CD4-positive, alpha-beta T cell treated with Interleukin-4 for 1 hour (primary cell): ENCODE measurements around the gene ANO5.
A peak's percentile ranks its signal among the peaks of the same experiment; 100 is the strongest.

Experiments used
- DNase-seq, 2 donors: peaks; one replicate each; pipeline ENCODE4 v3.0.0-alpha.2; 2020 to 2022

ANO5 gene, protein sequence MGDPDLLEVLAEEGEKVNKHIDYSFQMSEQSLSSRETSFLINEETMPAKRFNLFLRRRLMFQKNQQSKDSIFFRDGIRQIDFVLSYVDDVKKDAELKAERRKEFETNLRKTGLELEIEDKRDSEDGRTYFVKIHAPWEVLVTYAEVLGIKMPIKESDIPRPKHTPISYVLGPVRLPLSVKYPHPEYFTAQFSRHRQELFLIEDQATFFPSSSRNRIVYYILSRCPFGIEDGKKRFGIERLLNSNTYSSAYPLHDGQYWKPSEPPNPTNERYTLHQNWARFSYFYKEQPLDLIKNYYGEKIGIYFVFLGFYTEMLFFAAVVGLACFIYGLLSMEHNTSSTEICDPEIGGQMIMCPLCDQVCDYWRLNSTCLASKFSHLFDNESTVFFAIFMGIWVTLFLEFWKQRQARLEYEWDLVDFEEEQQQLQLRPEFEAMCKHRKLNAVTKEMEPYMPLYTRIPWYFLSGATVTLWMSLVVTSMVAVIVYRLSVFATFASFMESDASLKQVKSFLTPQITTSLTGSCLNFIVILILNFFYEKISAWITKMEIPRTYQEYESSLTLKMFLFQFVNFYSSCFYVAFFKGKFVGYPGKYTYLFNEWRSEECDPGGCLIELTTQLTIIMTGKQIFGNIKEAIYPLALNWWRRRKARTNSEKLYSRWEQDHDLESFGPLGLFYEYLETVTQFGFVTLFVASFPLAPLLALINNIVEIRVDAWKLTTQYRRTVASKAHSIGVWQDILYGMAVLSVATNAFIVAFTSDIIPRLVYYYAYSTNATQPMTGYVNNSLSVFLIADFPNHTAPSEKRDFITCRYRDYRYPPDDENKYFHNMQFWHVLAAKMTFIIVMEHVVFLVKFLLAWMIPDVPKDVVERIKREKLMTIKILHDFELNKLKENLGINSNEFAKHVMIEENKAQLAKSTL

DNA sequence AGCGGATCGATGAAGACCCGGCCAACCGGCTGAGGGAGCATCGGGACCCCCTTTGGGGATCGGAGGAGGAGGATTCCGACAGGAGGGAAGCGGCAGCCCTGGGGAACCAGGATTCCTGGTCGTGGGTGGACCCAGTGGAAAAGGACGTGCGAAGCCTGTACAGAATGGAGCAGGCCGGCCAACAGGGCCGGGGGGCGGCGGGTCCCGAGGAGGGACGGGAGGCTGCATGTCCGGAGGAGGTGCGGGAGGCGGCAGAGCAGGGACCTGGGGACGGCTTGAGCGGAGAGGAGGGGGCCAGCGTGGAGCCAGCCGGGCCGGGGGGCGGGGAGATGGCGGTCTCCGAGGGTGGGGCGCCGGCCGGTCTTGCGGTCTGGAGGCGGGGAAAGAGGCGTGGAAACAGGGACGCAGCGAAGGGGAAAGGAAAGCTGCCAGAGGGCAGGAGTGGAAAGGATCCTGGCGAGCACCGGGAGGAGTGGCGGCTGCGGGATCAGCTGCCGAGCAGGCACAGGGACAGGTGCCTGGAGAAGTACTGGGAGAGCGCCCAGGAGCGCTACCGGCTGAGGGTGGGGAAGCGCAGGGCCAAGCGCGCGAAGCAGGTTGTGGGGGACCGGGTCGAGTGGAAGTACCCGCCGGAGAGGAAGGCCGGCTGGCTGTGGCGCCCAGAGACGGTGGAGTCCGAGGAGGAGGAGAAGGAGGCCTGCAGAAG lies at the start of gene ANO5:
Gene ANO5 (plus strand): TSS at position 444 of the 706 bp plus-strand sequence. CDS start 408 bp downstream, outside the sequence.
- no peak for DNase-seq

DNA sequence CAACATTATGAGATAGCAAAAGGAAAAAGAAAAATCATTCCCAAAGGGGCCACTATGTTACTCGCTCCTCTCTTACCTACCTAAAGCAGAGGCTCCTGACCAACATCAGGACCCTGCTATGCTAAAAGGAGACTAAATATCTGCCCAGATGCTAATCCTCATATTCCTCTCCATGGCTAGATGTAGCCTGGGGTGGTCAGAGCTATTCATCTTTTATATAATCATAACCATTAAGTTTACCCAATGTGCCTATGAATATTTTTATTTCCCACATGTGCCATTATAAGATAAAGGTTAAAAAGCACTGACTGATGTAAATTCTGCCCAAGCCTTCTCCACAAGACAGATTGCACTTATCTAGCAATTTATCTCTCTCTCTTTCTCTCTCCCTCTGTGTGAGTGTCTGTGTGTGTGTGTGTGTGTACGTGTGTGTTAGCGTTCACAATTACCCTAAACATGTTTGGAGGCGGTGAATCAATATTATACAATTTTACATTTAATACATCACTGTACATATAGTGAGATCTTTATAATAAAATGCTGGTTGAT lies 41.2 kb upstream of the ANO5 start:
- DNase-seq: no peak

DNA sequence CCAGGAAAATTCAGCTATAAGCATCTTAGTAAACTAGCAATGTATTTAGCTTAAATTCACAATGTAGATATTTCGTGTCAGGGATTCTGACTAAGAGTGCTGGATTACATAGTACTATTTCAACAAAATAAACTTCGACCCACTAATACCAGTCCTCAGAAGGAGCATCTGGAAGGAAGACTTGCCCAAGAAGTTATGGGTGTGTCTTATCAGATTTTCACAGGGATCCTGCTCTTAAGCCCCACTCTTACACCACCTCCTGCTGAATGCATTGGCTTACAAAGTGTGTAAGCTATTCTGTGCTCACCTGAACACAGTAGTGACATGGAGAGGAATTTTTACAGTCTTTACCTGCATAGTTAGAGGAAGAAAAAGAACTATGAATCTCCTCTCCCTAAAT lies 35.4 kb upstream of the ANO5 start:
- no peak for DNase-seq

DNA sequence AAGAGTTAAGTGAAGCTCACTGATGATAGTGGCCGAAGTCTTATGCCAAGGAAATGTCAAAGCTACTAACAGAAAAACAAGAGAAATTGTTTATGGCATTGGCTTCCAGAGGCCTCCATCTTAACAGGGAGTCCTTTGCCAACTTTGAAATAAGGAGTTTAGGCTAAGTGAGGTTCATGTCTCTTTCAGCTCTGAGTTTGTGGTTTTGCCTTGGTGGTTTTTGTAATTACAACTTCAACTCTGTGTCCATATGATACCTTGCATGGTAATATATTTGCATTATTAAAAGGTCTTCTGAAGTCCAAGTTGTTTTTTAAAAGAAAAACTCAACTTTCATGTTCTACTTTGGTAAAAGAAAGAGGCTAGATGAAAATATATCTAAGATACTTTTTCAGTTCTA lies 31.4 kb upstream of the ANO5 start:
- no peak for DNase-seq

DNA sequence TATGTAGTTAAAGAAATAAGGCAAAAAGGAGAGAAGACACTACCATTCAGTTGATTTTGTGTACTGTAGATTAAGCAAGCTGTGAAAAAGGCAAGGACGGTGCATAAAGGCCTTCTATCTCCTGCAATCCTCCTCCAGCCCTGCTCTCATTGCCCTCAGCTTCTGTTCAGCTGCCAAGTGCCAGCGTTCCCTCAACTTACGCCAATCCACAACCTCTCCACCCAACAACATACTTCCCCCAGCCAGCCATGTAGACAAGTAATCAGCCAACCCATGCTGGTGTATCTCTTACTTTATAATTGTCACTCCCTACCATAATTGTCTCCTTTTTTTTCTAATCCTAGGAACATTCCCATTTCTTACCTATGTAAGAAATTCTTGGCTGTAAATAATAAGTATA lies 30.1 kb upstream of the ANO5 start:
- DNase-seq: no peak

DNA sequence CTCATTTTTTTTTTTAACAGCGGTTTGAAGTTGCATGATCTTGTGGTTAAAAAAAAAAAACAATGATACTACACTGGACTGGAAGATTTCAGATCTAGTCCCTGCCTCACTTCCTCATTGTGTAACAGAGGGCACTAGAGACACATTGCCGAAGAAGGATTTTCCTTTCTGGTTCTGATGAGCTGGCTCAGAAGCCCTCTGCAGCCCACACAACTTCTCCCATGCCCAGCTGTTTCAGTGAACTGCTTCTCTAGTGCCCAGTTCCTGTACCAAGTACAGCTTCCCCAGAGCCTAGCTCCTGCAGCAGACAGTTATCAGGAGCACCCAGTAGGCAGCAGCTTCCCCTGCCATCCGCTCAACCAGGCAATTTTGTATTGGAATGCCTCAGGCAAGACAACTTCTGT lies 29.5 kb upstream of the ANO5 start:
- DNase-seq: peak in 1 of 2 donors; percentile 30

DNA sequence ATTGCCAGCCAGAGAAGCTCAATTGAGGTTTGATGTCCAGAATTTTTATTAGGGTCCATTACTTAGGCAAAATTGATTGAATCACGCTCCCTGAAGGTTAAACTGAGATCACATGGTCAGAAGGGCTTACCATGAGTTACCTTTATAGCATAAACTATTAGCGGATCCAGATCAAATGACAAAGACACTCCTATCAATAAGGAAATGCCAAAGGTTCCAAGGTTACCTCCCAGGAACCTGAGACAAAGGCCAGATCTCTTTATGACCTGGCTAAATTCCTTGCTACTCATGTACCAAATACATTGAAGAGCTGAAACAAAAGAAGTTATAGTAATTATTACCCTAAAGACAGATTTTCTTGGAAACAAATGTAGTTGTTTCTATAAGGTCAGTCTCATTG lies 27.8 kb upstream of the ANO5 start:
- no peak for DNase-seq

DNA sequence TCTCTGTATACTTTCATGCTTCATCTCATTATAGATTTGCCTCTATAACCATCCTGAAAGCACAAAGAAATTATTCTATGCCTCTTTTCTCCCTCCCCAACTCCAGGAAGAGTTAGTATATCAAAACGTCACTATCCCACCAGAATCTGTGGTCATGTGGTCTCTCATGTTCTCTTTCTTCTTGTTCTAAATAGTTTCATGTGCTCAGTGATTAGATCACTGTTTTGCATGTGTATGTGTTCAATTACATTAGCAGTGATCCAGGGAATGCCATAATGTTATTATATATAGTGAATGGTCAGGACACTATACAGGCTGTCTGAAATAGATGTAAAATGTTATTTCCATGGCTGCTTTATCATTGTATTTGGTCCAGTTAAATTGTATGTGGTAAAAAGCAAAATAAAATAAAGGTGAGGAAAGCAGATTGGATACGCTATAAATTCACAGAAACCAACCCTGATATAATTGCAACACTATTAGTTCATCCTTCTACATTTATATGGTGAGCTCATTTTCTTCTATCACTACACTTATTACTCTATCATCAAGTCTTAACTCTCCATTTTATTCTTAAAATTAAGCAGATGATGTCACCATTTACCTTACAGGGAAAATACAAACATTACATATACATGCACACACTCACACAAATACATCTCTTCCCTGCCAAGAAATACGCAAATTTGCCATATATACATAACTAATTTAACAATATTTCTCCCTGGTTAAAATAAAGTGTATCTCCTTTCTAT lies 26.9 kb upstream of the ANO5 start:
- no peak for DNase-seq

DNA sequence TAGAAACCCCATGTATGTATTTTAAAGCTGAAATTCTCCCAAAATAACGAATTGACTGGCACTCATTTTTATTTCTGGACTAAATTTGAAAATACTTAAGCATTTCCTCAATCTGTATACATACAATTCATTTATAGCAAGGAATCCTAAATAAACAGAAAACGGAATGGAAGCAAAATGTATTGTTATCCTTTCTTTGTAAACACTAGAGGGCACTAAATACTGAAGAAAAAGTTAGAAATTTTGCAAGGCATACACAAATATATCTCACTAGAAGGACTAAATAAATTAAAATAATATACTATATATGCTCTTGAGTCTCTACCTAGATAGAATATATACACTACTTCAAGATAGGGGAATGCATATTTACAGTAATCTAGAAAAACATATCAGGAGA lies 23.1 kb upstream of the ANO5 start:
- no peak for DNase-seq

DNA sequence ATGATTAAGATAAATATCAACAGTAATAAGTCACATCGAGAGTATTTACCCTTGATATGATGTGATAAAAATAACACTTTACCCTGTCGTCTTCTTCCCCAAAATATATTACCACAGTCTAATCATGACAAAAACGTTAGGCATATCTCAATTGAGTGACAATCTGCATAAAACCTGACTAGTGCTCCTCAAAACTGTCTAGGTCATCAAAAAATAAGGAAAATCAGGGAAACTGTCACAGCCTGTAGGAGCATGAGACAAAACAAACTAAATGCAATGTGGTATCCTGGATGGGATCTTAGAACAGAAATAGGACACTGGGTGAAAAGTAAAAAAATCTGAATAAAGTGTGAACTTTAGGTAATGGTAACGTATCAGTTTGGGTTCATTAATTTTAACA lies 19.4 kb upstream of the ANO5 start:
- no peak for DNase-seq

DNA sequence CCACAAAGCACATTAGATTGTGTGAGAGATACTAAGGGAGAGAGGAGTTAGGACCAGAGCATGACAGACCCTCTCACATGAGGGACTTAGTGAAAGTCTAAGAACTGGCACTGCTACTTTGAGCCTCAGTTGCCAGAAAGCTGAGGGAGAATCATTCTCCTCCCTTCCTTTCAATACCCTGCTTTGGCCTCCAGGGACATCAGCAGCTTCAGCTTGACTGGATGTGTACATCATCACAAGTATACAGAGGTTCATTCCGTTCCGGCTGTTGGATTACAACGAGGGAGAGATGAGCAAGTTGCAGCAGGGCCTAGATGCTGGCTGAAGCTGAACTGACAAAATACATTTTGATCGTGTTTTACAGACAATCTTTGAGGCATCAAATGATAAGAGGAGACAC lies 15.7 kb upstream of the ANO5 start:
- no peak for DNase-seq

DNA sequence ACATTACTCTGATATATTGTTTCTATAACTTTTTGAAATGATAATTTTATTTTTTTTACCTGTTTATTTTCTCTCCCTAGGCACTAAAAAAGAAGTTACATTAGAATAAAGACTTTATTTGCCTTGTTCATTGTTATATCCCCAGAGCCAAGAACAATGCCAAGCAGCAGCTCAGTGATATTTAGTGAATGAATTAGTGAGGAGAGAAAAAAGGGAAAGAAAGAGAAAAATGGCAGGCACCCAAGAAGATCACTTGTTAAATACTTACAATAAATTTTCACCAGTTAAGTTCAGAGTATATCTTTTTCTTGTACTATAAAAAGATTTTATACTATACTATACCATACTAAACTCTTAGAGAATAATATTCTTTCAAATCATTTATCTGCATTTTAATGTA lies 13.3 kb upstream of the ANO5 start:
- DNase-seq: no peak

DNA sequence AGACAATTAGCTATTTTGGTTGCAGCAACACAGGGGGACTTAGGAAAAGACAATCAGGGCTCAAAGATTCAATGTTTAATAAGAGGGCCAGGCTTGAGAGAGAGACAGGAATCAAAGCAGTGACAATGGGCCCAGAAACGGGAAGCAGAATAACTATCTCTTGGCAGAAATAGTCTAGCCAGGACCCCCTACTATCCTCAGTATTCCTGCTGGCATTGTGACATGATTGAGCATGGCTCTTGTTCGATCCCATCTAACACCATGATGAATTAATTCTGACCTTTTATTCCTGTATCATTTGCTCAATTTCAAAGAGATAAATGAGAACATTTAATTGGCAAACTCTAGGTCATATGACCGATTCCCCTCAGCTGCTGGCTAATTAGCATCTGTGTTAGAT lies 12.8 kb upstream of the ANO5 start:
- no peak for DNase-seq

DNA sequence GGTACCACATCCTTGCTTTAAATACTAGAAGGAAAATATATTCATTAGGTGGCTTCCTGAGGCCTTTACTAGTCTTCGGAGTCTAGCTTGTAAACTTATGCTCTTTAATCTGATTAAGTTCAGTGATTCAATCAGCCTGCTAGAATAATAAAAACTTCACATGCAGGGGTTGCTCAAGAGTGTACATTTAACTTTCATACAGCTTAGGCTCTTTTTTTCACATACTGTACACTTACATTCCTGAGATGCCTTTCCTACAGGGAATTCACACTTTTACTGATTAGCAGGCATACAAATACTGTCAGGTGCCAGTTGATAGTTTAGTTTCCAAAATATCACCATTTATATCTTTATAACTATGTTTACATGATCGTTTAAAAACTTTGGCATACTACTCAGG lies 3.2 kb upstream of the ANO5 start:
- DNase-seq: no peak

DNA sequence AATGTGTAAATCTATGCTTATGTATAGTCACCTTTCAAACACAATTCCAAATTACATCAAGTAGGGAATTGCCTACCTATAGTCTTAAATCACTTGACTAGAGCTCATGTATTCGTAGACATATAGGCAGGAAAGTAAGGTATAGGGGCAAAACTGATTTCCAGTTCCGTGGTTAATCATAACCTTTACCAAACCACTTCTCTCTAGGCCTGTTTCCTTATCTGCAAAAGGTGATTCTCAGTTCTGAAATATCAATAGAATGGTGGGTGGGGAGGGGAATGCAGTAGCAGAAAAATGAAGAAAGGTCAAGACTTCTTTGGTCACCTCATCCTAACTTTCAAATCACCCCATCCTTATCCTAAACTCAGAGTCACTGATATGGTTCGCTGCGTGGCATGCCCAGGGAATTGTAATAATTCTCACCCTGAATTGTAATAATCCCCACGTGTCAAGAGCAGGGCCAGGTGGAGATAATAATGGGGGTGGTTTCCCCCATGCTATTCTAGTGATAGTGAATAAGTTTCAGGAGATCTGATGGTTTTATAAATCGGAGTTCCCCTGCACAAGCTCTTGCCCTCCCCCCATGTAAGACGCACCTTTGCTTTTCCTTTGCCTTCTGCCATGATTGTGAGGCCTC lies 1.9 kb upstream of the ANO5 start:
- no peak for DNase-seq

DNA sequence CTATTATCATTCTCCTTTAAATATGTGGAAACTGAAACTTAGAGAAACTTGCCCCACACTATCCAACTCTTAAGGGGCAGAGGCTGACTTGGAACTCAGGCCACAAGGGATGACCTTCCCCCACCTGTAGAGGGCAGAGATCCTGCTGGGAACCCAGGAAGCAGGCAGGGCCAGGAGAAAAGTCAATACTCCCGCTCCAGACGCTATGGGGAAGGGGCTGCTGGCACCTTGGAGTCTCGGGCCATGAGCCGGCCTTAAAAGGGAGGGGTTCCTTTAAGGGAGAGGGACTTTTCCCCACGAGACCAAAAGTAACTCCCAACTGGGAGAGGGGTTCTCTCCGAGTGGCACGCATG lies 620 bp upstream of the ANO5 start:
- no peak for DNase-seq

DNA sequence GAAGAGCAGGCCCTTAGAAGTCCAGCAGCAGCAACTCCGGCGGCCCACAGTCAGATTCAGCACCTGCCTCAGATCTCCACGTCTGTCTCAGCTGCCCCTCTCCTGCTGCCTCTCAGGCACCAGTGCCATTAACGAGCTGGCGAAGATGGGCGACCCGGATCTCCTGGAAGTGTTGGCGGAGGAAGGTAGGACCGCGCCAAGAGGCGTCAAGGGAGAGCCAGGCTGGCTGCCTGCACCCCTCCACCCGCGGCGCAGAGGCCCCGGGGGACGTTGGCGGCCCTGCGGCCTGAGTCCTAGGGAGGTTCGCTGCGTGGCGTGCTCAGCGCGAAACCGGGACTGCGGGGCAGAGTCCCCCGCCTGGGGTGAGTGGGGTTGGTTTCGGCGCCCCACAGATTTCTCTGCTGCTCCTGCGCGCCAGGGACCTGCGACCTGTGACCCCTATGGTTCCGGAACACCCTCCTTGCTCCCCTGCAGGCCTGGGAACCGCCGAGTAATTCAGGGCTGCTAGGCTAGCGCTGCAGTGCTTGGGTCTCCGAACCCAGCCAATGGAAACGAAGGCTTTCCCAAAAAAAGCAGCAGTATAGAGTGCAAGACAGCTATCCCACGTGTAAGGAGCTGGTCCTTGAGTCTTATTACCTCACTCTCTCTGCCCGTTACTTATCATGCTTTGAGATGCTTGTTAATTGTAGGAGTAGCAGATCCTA lies 615 bp downstream of the ANO5 start:
- DNase-seq: no peak

DNA sequence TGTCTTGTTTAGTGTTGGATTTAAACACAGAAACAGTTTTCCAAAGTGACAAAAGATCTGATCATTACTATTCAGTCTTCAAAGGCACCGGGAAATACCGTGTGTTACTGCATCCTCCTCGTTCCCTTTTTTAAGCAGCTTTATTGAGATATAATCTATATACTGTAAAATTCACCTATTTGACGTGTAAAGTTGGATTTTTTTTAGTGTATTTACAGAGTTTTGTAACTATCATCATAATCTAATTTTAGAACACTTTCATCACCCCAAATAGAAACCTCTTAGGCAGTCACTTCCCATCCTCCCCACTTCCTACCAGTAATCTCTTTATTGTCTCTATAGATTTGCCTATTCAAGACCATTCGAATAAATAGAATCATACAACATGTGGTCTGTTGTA lies 1.4 kb downstream of the ANO5 start:
- DNase-seq: no peak

DNA sequence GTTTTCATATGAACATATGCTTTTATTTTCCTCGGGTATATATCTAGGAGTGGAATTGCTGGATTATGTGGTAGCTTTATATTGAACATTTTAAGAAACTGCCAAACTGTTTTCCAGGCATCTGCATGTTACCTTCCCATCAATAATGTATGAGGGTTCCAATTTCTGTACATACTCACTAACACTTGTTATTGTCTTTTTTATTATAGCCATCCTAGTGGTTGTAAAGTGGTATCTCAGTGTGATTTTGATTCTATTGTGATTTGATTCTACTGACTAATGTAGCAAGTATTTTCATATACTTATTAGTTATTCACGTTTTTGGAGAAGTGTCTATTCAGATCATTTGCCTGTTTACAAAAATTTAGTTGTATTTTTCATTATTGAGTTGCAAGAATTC lies 2.0 kb downstream of the ANO5 start:
- DNase-seq: no peak

DNA sequence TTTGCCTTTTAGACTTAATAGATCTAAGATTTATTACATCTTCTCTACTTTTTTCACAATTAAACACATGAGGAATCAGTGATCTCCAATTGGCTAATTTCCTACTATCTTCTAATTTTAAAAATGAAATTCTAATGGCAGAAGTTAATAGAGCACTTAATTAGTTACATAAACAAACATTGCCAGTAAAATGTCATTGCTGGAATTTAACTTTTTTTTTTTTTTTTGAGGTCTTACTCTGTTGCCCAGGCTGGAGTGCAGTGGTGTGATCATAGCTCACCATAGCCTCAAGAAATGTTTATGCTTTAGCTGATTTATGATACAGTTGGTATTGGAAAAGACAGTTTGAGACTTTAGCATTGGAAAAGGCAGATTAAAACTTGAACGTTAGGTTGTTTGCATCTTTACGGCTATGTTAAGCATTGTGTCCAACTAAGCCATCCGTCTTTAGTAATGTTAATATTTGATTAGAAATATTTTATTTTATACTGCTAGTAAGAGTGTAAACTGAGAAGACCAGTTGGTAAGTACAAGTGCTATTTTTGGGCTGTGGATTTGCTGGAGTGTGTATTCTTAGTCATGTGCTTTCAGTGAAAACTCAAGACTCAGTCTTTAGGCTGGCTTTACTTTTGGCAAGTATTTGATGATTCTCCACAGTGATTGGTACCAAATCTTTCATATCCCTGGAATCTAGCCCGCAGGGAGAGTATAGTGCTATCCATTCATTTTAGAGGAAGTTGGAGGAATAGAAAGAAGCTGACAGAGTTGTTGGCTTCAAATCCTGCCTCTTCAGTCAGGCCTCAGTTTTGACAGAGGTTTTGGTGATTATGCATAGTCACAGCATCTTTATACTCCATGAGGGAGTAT lies 4.5 kb downstream of the ANO5 start:
- DNase-seq: no peak
